ENCODE results near the gene NGDN. TPM values are rescaled to one million over a fixed set of nuclear protein-coding genes. Genes with fewer than 3 reads are reported as not detected.

Gene NGDN
- total RNA-seq, 1 donor from 2014 or later = 51.7 TPM

GRCh38 chr14:23521785-23522640, 52.5 kb downstream of the NGDN start:
- no peak for DNase-seq (ENCODE audit: low read depth, low spot score)

GRCh38 chr14:23522643-23523198, 53.2 kb downstream of the NGDN start:
- DNase-seq (ENCODE audit: low read depth, low spot score) = no peak

GRCh38 chr14:23523229-23524016, 53.9 kb downstream of the NGDN start:
- no peak for DNase-seq (ENCODE audit: low read depth, low spot score)

DNA sequence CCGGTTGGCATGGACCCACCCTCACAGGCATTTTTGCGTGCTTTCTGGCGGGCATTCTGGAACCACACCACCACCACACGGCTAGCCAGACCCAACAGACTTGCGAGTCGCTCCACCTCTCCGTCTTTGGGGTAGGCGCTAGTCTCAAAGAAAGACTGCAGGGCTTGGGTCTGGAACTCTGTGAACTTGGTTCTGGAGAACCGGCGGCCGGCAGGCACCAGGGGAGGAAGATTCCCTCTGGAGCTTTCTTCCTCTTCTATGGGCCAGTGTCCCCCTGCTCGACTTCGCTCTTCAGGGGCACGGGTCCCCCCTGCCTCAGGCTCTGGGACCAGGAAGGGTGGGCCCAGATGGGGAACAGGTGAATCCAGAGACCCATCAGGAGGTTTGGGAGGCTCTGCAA, 55.5 kb downstream of the NGDN start:
- no peak for DNase-seq (ENCODE audit: low read depth, low spot score)

DNA sequence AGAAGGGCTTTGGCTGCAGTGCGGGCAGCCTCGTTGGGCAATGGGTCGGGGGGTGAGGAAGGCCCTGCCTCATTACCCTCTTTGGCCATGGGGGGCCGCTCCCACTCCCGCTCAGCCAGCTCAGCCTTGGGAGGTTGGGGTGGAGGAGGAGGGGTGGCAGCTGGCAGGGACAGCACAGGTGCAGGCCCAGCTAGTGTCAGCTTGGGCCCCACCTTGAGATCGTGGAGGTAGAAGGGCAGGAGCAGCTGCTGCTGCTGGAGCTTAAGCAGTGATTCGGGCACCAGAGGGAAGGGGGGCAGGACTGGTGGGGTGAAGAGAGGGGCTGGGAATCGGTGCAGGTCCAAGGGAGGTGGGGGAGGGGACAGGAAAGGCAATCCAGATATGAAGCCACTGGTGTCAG, 56.1 kb downstream of the NGDN start:
- no peak for DNase-seq (ENCODE audit: low read depth, low spot score)

Other genes starting within 250 kb of the NGDN start
- gene RNF212B, start 231.8 kb upstream of the NGDN start, total RNA-seq = not detected in 2 replicates
- gene HOMEZ, start 183.6 kb upstream of the NGDN start, total RNA-seq = 4.0 and 5.8 TPM in 2 replicates
- gene PPP1R3E, start 166.8 kb upstream of the NGDN start, total RNA-seq = 1.8 and 2.0 TPM in 2 replicates
- gene BCL2L2, start 162.9 kb upstream of the NGDN start, total RNA-seq = 17.5 and 18.3 TPM in 2 replicates
- gene PABPN1, start 148.2 kb upstream of the NGDN start, total RNA-seq = 132 and 144 TPM in 2 replicates
- 0.99 and 5.7 TPM in 2 replicates for gene SLC22A17, start 116.8 kb upstream of the NGDN start, total RNA-seq
- not detected in 2 replicates for gene EFS, start 104.5 kb upstream of the NGDN start, total RNA-seq
- gene IL25, start 96.9 kb upstream of the NGDN start, total RNA-seq = not detected in 2 replicates
- not detected in 2 replicates for gene CMTM5, start 92.7 kb upstream of the NGDN start, total RNA-seq
- not detected in 2 replicates for gene MYH6, start 61.4 kb upstream of the NGDN start, total RNA-seq
- gene MYH7, start 34.0 kb upstream of the NGDN start, total RNA-seq = not detected in 2 replicates
- gene ZFHX2, start 82.1 kb downstream of the NGDN start, total RNA-seq = 0.26 and 0.49 TPM in 2 replicates
- 12.2 and 15.7 TPM in 2 replicates for gene THTPA, start 86.6 kb downstream of the NGDN start, total RNA-seq
- gene AP1G2, start 98.1 kb downstream of the NGDN start, total RNA-seq = 6.7 and 6.8 TPM in 2 replicates
- not detected in 2 replicates for gene JPH4, start 109.1 kb downstream of the NGDN start, total RNA-seq
- 0.07 and 0.21 TPM in 2 replicates for gene DHRS2, start 166.7 kb downstream of the NGDN start, total RNA-seq

Measured in pulmonary artery endothelial cell (primary cell).